Stimulated activated effector memory CD8-positive, alpha-beta T cell treated with anti-CD3 and anti-CD28 coated beads, Interleukin-12 subunit alpha, Interleukin-12 subunit beta, amount 100 ng/mL, for 72 hours (primary cell): ENCODE measurements around the gene FAM107B.
A peak's percentile ranks its signal among the peaks of the same experiment; 100 is the strongest.
"Not testable (repeated sequence)": the region's sequence is repeated elsewhere in the genome, so short reads cannot be mapped to it uniquely, and the experiment has no call there.

Experiments
- ATAC-seq: fragments of 150-1000 bp; cut with Tn5 transposase; 2 replicates; pipeline ENCODE4 v1.10.0; 2021
- DNase-seq, 2 donors: peaks; one replicate each; pipeline ENCODE4 v3.0.0; 2021 to 2022; ENCODE audit warnings: low spot score in 2 of 2
- H3K27ac Mint-ChIP-seq: one replicate; pipeline ENCODE4 v1.8.0; 2022; ENCODE audit warnings: mild to moderate bottlenecking, mixed read lengths
- H3K36me3 Mint-ChIP-seq: one replicate; pipeline ENCODE4 v1.8.0; 2022; ENCODE audit warnings: mild to moderate bottlenecking, mixed read lengths
- H3K4me1 Mint-ChIP-seq: one replicate; pipeline ENCODE4 v1.8.0; 2022; ENCODE audit warnings: mixed read lengths
- H3K4me3 Mint-ChIP-seq: one replicate; pipeline ENCODE4 v1.8.0; 2022; ENCODE audit warnings: mild to moderate bottlenecking, mixed read lengths
- H3K9me3 Mint-ChIP-seq: one replicate; pipeline ENCODE4 v1.8.0; 2022; ENCODE audit warnings: mixed read lengths

FAM107B gene

DNA sequence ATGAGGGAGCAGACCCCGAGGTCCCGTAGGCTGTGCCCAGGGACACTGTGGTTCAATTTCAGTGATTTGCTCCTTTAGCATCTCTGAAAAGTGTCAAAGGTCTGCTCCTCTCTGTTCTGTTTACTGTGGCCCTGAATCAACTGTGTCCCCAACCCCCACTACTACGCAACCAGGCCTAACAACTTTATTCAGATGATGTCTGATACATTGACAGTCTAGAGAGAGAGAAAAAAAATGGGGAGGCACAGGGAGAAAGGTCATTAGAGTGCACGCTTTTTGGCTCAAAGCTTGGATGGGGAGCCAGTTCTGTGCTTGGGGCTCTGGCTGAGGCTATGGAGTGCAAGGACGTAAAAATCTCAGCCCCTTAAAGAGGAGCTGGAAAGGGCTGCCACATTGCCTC lies 77.9 kb downstream of the FAM107B start:
- H3K36me3 Mint-ChIP-seq: no peaks in the 10 kb centered on the region
- ATAC-seq: no peak
- H3K9me3 Mint-ChIP-seq: no peaks in the 10 kb centered on the region
- peaks cover 10% of the 10 kb centered on the region for H3K4me1 Mint-ChIP-seq
- H3K27ac Mint-ChIP-seq: no peak overlapping the region
- H3K4me3 Mint-ChIP-seq: no peak overlapping the region
- DNase-seq: no peak

DNA sequence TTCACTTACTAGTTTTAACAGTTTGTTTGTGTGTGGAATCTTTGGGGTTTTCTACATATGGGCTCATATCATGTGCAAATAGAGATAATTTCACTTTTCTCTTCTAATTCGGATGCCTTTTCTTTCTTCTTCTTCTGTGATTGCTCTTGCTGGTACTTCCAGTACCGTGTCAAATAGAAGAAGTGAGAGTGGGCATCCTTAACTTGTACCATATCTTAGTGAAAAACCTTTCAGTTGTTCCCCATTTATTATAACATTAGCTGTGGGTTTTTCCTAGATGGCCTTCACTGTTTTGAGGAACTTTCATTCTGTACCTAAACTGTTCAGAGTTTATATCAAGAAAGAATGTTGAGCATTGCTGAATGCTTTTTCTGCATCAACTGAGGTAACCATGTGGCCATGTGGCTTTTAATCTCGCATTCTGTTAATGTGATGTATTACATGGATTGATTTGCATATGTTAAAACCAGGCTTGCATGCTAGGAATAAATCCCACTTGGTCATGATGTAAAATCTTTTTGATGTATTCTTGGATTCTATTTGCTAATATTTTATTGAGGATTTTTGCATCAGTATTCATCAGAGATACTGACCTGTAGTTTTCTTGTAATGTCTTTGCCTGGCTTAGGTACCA lies 78.7 kb downstream of the FAM107B start:
- Mint-ChIP-seq H3K4me1 (peaks cover 10% of the 10 kb centered on the region), H3K4me3 (no peak overlapping the region)
- ATAC-seq: no peak

DNA sequence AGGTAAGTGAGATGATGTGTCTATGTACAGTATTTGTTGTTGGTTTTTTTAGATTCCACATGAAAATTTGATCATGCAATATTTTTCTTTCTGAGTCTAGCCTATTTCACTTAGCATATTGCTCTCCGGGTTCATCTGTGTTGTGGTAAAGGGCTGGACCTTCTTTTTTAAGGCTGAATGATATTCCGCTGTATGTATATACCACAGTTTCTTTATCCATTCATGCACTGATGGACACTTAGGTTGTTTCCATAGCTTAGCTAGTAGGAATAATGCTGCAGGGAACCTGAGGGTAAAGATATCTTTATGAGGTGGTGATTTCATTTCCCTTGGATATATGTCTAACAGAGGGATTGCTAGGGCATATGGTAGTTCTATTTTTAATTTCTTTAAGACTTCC lies 80.8 kb downstream of the FAM107B start:
- no peaks in the 10 kb centered on the region for H3K36me3 Mint-ChIP-seq
- H3K4me3 Mint-ChIP-seq: no peak overlapping the region
- no peak for DNase-seq
- H3K9me3 Mint-ChIP-seq: no peaks in the 10 kb centered on the region
- H3K27ac Mint-ChIP-seq: no peak overlapping the region
- ATAC-seq: no peak
- peaks cover 11% of the 10 kb centered on the region for H3K4me1 Mint-ChIP-seq

More for the DNA sequence above, 78.7 kb downstream of the FAM107B start:
- Mint-ChIP-seq H3K27ac (no peak overlapping the region), H3K36me3 (no peaks in the 10 kb centered on the region), H3K9me3 (no peaks in the 10 kb centered on the region)
- no peak for DNase-seq

DNA sequence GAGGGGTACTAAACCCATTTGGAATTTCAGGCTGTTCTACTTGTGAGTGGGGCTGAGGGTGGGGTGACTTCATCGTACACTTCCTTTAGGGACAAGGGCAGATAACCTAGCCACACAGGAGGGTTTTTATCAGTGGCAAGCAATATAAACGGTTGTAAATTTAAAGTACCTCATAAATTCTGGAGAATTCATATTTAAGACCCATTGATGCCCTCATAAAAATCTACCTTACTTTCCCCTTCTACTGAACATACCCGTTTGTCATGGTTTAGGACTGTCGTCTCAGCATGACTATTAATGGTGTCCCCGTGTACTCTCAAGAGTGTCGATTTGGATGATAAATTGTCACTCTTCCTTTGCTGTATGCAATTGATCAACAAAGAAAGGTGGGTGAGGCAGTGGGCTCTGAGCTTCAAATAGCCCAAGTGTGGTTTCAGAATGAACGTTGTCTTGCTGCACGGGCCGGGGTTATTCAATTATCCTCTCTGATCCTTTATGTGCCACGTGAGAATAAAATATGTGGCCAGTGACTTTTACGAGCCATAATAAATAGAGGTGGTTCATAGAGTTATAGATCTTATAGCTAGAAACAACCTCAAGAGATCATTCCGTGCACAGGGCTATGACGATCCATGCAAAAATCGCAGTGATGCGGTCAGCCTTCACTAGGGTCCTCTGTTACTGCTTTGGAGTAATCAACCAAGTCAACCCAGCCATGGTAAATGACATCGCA lies 82.2 kb downstream of the FAM107B start:
- Mint-ChIP-seq H3K36me3 (no peaks in the 10 kb centered on the region), H3K9me3 (no peaks in the 10 kb centered on the region), H3K4me1 (peaks cover 25% of the 10 kb centered on the region), H3K4me3 (no peak overlapping the region), H3K27ac (no peak overlapping the region)
- DNase-seq (no peak), ATAC-seq (peak; percentile 84)

DNA sequence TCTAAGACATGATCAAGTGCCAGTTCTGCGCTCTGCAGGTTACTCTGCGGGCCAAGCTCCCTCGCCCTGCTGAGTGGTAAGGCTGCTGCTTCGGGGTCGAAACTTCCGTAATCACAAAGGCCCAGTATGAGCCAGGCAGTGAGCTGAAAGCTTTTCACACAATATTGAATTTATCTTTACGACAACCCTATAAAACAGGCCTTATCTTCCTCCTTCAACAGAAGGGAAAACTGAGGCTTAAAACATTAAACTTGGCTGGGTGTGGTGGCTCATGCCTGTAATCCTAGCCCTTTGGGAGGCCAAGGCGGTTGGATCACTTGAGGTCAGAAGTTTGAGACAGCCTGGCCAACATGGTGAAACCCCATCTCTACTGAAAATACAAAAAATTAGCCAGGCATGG lies 83.3 kb downstream of the FAM107B start:
- no peak overlapping the region for H3K4me3 Mint-ChIP-seq

DNA sequence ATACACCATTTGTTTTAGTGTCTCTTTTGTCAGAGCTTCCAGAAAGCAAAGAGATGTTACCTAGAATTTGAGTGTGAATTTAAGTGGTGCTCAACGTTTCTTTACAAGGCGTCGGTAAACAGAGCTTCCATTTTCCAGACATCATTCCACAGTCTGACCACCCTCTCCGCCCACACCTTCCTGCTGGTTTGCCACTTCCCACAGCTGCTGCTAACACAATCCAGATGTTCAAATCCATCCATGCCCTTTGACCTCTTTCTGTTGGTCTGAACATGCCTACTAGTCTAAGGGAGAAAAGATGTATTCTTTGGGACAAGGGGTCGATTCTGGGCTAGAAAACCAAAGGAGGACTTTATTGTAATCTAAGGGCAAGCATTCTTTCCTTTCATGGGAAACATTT lies 86.1 kb downstream of the FAM107B start:
- no peak overlapping the region for H3K4me3 Mint-ChIP-seq
- no peak for ATAC-seq

More for the DNA sequence above, 83.3 kb downstream of the FAM107B start:
- DNase-seq: no peak
- peaks cover 28% of the 10 kb centered on the region for H3K4me1 Mint-ChIP-seq
- H3K9me3 Mint-ChIP-seq: no peaks in the 10 kb centered on the region
- no peak for ATAC-seq
- no peak overlapping the region for H3K27ac Mint-ChIP-seq
- H3K36me3 Mint-ChIP-seq: no peaks in the 10 kb centered on the region

DNA sequence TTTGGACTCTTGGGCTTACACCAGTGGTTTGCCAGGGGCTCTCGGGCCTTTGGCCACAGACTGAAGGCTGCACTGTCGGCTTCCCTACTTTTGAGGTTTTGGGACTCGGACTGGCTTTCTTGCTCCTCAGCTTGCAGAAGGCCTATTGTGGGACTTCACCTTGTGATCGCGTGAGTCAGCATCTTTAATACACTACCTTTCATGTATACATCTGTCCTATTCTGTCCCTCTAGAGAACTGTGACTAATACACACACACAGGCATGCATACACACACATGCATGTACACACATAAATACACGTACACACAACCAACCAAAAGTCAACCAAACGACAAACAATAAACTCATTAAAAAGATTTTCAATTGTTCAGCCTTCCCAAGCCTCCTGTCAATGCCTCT lies 86.5 kb downstream of the FAM107B start:
- DNase-seq, H3K9me3 Mint-ChIP-seq, ATAC-seq, H3K4me3 Mint-ChIP-seq, H3K27ac Mint-ChIP-seq, H3K36me3 Mint-ChIP-seq: not testable (repeated sequence)
- peaks cover 37% of the 10 kb centered on the region for H3K4me1 Mint-ChIP-seq

More for the DNA sequence above, 86.1 kb downstream of the FAM107B start:
- Mint-ChIP-seq H3K9me3 (no peaks in the 10 kb centered on the region), H3K36me3 (no peaks in the 10 kb centered on the region), H3K27ac (no peak overlapping the region), H3K4me1 (peaks cover 37% of the 10 kb centered on the region)
- DNase-seq: no peak

DNA sequence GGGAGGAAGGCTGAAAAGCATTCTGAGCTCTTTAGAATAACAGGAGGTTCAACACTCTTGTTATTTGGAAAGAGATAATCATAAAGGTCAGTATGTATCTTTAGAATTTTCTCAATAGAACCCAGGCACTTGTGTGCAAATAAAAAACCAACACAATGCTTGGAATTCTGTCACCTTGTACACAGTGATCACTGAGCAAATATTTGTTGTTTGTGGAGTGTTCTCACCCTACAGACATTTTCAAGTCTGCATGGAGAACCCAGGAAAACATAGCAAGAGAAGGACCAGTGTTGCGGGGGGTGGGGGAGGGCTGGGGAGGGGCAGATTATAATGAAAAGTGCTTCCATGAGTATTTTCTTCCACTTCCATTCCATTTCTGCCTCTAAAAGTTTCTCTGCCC lies 87.4 kb downstream of the FAM107B start:
- DNase-seq (no peak), ATAC-seq (no peak)
- H3K27ac Mint-ChIP-seq: no peak overlapping the region
- peaks cover 32% of the 10 kb centered on the region for H3K4me1 Mint-ChIP-seq
- no peaks in the 10 kb centered on the region for H3K36me3 Mint-ChIP-seq
- no peaks in the 10 kb centered on the region for H3K9me3 Mint-ChIP-seq
- H3K4me3 Mint-ChIP-seq: no peak overlapping the region

DNA sequence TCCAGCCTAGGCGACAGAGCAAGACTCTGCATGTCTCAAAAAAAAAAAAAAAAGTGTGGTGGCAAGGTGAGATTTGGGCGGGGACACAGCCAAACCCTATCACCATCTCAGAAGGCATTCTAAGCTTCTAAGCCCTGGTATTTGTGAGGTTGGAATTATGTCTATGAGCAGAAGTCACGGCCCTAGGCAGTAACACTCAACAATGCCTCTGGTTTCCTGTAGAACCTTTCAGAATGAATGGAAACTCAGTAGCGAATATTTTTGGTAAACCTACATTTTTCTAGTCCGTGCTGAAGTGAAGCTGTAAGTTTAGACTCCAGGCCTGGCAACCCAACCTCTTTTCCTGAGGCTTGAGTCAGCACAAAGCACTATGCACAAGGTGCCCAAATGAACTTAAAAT lies 88.3 kb downstream of the FAM107B start:
- H3K4me3 Mint-ChIP-seq: no peak overlapping the region
- no peak for DNase-seq
- no peaks in the 10 kb centered on the region for H3K36me3 Mint-ChIP-seq
- no peak overlapping the region for H3K27ac Mint-ChIP-seq
- H3K9me3 Mint-ChIP-seq: no peaks in the 10 kb centered on the region
- peaks cover 27% of the 10 kb centered on the region for H3K4me1 Mint-ChIP-seq
- peak; percentile 91 for ATAC-seq

DNA sequence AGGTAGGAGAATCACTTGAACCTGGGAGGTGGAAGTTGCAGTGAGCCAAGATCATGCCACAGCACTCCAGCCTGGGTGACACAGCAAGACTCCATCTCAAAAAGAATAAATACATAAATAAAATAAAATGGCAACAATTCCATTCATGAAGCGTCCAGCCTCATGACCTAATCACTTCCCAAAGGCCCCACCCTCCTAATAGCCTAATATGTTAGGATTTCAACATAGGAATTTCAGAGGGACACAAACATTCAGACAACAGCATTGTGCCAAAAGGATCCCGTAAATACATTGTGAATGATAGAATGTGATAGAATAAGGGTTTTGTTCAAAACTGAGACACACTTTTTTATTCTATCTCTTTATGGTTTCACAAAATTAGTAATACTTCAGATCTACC lies 90.3 kb downstream of the FAM107B start:
- Mint-ChIP-seq H3K27ac (no peak overlapping the region), H3K4me1 (peaks cover 27% of the 10 kb centered on the region), H3K36me3 (no peaks in the 10 kb centered on the region), H3K9me3 (no peaks in the 10 kb centered on the region), H3K4me3 (no peak overlapping the region)
- DNase-seq (no peak), ATAC-seq (no peak)

DNA sequence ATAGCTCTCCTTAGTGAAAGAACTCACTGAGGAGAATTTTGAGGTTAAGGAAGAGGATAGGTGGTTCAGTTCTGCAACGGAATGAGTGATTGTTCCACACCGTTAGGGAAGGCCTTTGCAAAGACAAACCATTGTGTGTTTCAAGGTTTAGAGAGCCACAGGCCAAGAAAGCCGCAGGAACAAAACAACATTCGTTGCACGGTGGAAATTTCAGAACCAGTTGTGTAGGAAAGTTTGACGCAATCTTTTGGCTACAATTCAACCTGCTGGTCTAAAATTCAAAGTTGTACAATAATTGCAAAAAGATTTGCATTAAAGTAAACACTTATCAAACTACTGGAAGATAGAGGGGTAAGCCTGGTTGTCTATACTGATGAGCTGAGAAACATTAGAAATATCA lies 91.4 kb downstream of the FAM107B start:
- no peak overlapping the region for H3K27ac Mint-ChIP-seq
- no peak overlapping the region for H3K4me3 Mint-ChIP-seq
- ATAC-seq: no peak
- no peak for DNase-seq
- no peaks in the 10 kb centered on the region for H3K36me3 Mint-ChIP-seq
- H3K4me1 Mint-ChIP-seq: peaks cover 20% of the 10 kb centered on the region
- H3K9me3 Mint-ChIP-seq: no peaks in the 10 kb centered on the region

DNA sequence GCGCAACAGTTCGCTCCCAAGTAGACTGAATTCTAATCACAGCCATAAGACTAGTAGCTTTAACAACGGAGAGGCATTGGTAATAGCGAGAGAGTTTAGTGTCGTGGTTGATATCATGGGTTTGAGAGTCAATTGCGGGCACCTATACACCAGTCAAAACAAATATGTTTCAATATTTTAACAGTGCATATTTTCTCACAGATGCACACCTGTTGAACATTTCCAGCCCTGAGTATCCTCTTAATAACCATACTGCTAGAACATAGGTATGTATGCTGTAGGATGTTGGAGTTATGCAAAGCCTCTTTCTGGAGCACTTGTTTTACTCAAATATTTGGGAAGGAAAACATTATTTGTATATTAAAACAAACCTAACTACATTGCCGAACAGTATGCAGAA lies 92.9 kb downstream of the FAM107B start:
- H3K36me3 Mint-ChIP-seq: no peaks in the 10 kb centered on the region
- no peak overlapping the region for H3K27ac Mint-ChIP-seq
- peaks cover 12% of the 10 kb centered on the region for H3K4me1 Mint-ChIP-seq
- no peaks in the 10 kb centered on the region for H3K9me3 Mint-ChIP-seq
- ATAC-seq: no peak
- no peak overlapping the region for H3K4me3 Mint-ChIP-seq
- DNase-seq: no peak

DNA sequence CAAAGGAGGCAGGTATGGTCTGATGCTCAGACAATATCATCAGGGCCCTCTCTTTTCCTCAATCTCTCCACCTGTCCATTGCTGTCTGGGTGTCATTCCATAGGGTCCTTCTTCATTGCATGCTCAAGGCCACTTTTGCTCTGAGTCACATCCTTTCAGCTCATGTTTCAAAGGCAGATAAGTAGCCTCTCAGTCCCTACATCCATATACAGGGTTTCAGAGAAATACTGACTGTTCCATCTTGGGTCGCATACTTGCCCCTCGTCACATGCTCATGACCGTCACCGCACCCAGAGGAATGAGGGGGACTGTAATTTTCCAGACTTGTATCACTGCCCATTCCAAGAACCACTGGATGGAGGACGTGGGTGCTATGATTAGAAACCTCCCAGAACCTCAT lies 93.4 kb downstream of the FAM107B start:
- no peak overlapping the region for H3K27ac Mint-ChIP-seq
- no peak overlapping the region for H3K4me3 Mint-ChIP-seq
- H3K9me3 Mint-ChIP-seq: no peaks in the 10 kb centered on the region
- no peaks in the 10 kb centered on the region for H3K36me3 Mint-ChIP-seq
- no peak for ATAC-seq
- H3K4me1 Mint-ChIP-seq: peaks cover 9% of the 10 kb centered on the region
- no peak for DNase-seq

DNA sequence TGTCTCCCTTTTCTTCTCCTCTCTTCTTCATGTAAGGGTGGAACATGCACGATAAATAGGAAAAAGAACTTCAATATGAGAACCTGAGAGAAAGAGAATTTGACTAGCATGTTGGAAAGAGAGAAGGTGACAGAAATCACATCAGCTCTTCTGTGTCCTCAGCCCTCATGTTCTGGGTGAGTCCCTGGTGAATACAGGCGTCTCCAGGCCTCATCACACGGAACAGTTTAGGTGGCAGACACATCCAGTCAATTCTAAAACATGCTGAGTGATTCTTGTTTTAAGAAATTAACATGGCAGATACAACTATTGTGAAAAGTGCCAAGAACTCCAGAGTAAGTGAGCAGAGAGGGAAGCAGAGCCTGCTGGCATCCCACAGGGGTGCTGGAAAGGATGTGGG lies 96.1 kb downstream of the FAM107B start:
- Mint-ChIP-seq H3K9me3 (no peaks in the 10 kb centered on the region), H3K4me1 (no peaks in the 10 kb centered on the region), H3K27ac (no peak overlapping the region), H3K36me3 (no peaks in the 10 kb centered on the region), H3K4me3 (no peak overlapping the region)
- DNase-seq (no peak), ATAC-seq (peak; percentile 73)

DNA sequence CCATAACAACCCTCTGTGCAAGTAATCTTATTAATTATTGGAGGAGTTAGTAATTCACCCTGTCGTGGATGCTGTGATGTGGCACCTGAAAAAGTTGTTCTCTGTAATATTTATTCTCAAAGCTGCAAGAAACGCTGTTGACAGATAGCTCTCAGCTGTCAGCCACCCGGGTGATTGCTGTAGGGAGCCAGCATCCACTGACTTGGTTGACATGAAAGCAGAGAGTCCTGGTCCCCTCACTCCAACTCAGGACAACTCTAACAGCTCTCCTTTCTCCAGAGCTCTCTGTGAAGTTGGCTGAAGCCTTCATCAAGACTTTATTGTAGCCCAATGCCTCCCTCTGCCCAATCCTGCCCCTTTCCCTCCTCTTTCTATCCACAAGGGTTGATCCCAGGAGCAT lies 98.0 kb downstream of the FAM107B start:
- ATAC-seq: no peak
- no peaks in the 10 kb centered on the region for H3K9me3 Mint-ChIP-seq
- no peak for DNase-seq
- no peak overlapping the region for H3K4me3 Mint-ChIP-seq
- no peak overlapping the region for H3K27ac Mint-ChIP-seq
- no peaks in the 10 kb centered on the region for H3K36me3 Mint-ChIP-seq
- no peaks in the 10 kb centered on the region for H3K4me1 Mint-ChIP-seq

DNA sequence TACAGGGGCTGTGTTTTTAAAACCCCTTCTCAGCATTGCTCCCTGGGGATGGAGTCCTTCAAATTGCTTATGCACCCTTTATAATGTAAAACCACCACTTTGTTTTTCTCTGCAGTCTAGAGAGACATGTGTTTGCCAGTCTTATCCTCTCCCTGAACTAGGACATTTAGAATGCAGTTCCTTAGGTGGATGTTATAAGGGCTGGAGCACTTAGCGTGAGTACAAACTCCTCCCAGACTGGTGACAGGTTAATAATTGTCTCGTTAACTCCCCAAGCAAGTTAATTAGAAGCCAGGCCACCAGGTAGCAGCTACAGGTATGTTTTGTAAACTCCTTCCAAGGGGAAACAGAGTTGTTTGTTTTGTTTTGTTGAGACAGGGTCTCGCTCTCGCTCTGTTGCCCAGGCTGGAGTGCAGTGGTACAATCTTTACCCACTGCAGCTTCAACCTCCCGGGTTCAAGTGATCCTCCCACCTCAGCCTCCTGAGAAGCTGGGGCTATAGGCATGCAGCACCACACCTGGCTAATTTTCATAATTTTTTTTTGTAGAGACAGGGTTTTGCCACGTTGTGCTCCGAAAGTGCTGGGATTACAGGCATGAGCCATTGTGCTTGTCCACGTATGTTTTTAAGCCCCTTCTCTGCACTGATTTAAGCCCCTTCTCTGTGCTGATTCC lies 100.2 kb downstream of the FAM107B start:
- Mint-ChIP-seq H3K4me3 (no peak overlapping the region), H3K4me1 (peaks cover 3% of the 10 kb centered on the region), H3K27ac (no peak overlapping the region), H3K9me3 (no peaks in the 10 kb centered on the region), H3K36me3 (no peaks in the 10 kb centered on the region)
- ATAC-seq: no peak
- DNase-seq: no peak
